ENCODE data around the gene RFTN1.

The RFTN1 gene

GRCh38 chr3:16396202-16396601 is 117.3 kb downstream of the RFTN1 start:
- no peak overlapping the region for H3K4me3 ChIP-seq (ENCODE audit: low read depth, low read length)
- no peak for DNase-seq (ENCODE audit: low read depth)

- DNase-seq (ENCODE audit: low read depth) = no peak
- no peak overlapping the region for H3K4me3 ChIP-seq (ENCODE audit: low read depth, low read length)
Measured at GRCh38 chr3:16395212-16395611, 118.3 kb downstream of the RFTN1 start.

GRCh38 chr3:16394639-16395038 is 118.9 kb downstream of the RFTN1 start:
- no peak for DNase-seq (ENCODE audit: low read depth)

GRCh38 chr3:16392717-16393116 is 120.8 kb downstream of the RFTN1 start:
- DNase-seq (ENCODE audit: low read depth) = no peak
- H3K4me3 ChIP-seq (ENCODE audit: low read depth, low read length) = no peak overlapping the region

More at GRCh38 chr3:16394639-16395038, 118.9 kb downstream of the RFTN1 start:
- H3K4me3 ChIP-seq (ENCODE audit: low read depth, low read length) = no peak overlapping the region

GRCh38 chr3:16392065-16392464 is 121.4 kb downstream of the RFTN1 start:
- no peak overlapping the region for H3K4me3 ChIP-seq (ENCODE audit: low read depth, low read length)

GRCh38 chr3:16390581-16390980 is 122.9 kb downstream of the RFTN1 start:
- H3K4me3 ChIP-seq (ENCODE audit: low read depth, low read length) = no peak overlapping the region
- no peak for DNase-seq (ENCODE audit: low read depth)

More at GRCh38 chr3:16392065-16392464, 121.4 kb downstream of the RFTN1 start:
- no peak for DNase-seq (ENCODE audit: low read depth)

GRCh38 chr3:16388850-16389441 is 124.6 kb downstream of the RFTN1 start:
- no peak for DNase-seq (ENCODE audit: low read depth)
- no peak overlapping the region for H3K4me3 ChIP-seq (ENCODE audit: low read depth, low read length)

GRCh38 chr3:16386561-16386960 is 126.9 kb downstream of the RFTN1 start:
- H3K4me3 ChIP-seq (ENCODE audit: low read depth, low read length) = no peak overlapping the region
- no peak for DNase-seq (ENCODE audit: low read depth)

GRCh38 chr3:16385151-16385550 is 128.3 kb downstream of the RFTN1 start:
- no peak overlapping the region for H3K4me3 ChIP-seq (ENCODE audit: low read depth, low read length)
- DNase-seq (ENCODE audit: low read depth) = no peak

GRCh38 chr3:16383864-16384263 is 129.6 kb downstream of the RFTN1 start:
- no peak for DNase-seq (ENCODE audit: low read depth)
- H3K4me3 ChIP-seq (ENCODE audit: low read depth, low read length) = no peak overlapping the region

GRCh38 chr3:16382845-16383244 is 130.7 kb downstream of the RFTN1 start:
- no peak overlapping the region for H3K4me3 ChIP-seq (ENCODE audit: low read depth, low read length)
- DNase-seq (ENCODE audit: low read depth) = no peak

- no peak for DNase-seq (ENCODE audit: low read depth)
- no peak overlapping the region for H3K4me3 ChIP-seq (ENCODE audit: low read depth, low read length)
Measured at GRCh38 chr3:16381426-16381825, 132.1 kb downstream of the RFTN1 start.

GRCh38 chr3:16380421-16380820 is 133.1 kb downstream of the RFTN1 start:
- DNase-seq (ENCODE audit: low read depth) = no peak
- no peak overlapping the region for H3K4me3 ChIP-seq (ENCODE audit: low read depth, low read length)

GRCh38 chr3:16379838-16380237 is 133.7 kb downstream of the RFTN1 start:
- H3K4me3 ChIP-seq (ENCODE audit: low read depth, low read length) = no peak overlapping the region
- DNase-seq (ENCODE audit: low read depth) = no peak

- H3K4me3 ChIP-seq (ENCODE audit: low read depth, low read length) = no peak overlapping the region
- no peak for DNase-seq (ENCODE audit: low read depth)
Measured at GRCh38 chr3:16378920-16379319, 134.6 kb downstream of the RFTN1 start.

GRCh38 chr3:16378415-16378814 is 135.1 kb downstream of the RFTN1 start:
- no peak for DNase-seq (ENCODE audit: low read depth)
- H3K4me3 ChIP-seq (ENCODE audit: low read depth, low read length) = no peak overlapping the region

GRCh38 chr3:16377847-16378302 is 135.6 kb downstream of the RFTN1 start:
- no peak overlapping the region for H3K4me3 ChIP-seq (ENCODE audit: low read depth, low read length)
- no peak for DNase-seq (ENCODE audit: low read depth)

- H3K4me3 ChIP-seq (ENCODE audit: low read depth, low read length) = no peak overlapping the region
- no peak for DNase-seq (ENCODE audit: low read depth)
Measured at GRCh38 chr3:16377196-16377595, 136.3 kb downstream of the RFTN1 start.

- DNase-seq (ENCODE audit: low read depth) = no peak
- no peak overlapping the region for H3K4me3 ChIP-seq (ENCODE audit: low read depth, low read length)
Measured at GRCh38 chr3:16375891-16376290, 137.6 kb downstream of the RFTN1 start.

GRCh38 chr3:16374935-16375245 is 138.6 kb downstream of the RFTN1 start:
- H3K4me3 ChIP-seq (ENCODE audit: low read depth, low read length) = no peak overlapping the region
- DNase-seq (ENCODE audit: low read depth) = no peak

- no peak for DNase-seq (ENCODE audit: low read depth)
- H3K4me3 ChIP-seq (ENCODE audit: low read depth, low read length) = no peak overlapping the region
Measured at GRCh38 chr3:16374047-16374934, 139.2 kb downstream of the RFTN1 start.

All from skeletal muscle cell (primary cell).